ENCODE data around the gene KRT86.
"Not testable (repeated sequence)": the region's sequence is repeated elsewhere in the genome, so short reads cannot be mapped to it uniquely, and the experiment has no call there.

The KRT86 gene

GRCh38 chr12:52270541-52271070 lies 3.8 kb upstream of the KRT86 start:
- DNase-seq, result no peak

GRCh38 chr12:52271158-52271557 lies 3.3 kb upstream of the KRT86 start:
- no peak for DNase-seq

GRCh38 chr12:52275686-52276085 lies 1.2 kb downstream of the KRT86 start:
- DNase-seq, result no peak

- DNase-seq, result peak; percentile 93
These were observed 3.2 kb downstream of the KRT86 start for GRCh38 chr12:52277486-52278245.

- DNase-seq, result peak; percentile 86
These were observed 4.4 kb downstream of the KRT86 start for GRCh38 chr12:52278575-52279421.

GRCh38 chr12:52279422-52280318 lies 5.2 kb downstream of the KRT86 start:
- DNase-seq, result no peak

- peak; percentile 75 for DNase-seq
These were observed 5.9 kb downstream of the KRT86 start for GRCh38 chr12:52280319-52280795.

- peak; percentile 38 for DNase-seq
These were observed 6.5 kb downstream of the KRT86 start for GRCh38 chr12:52280796-52281560.

GRCh38 chr12:52284562-52285171 lies 10.2 kb downstream of the KRT86 start:
- DNase-seq, result no peak

- no peak for DNase-seq
These were observed 10.8 kb downstream of the KRT86 start for GRCh38 chr12:52285172-52285745.

- DNase-seq, result no peak
These were observed 11.5 kb downstream of the KRT86 start for GRCh38 chr12:52285851-52286530.

GRCh38 chr12:52286857-52287785 lies 12.7 kb downstream of the KRT86 start:
- DNase-seq, result not testable (repeated sequence)

GRCh38 chr12:52287816-52288805 lies 13.7 kb downstream of the KRT86 start:
- DNase-seq, result not testable (repeated sequence)

- DNase-seq, result not testable (repeated sequence)
These were observed 16.2 kb downstream of the KRT86 start for GRCh38 chr12:52290483-52291134.

GRCh38 chr12:52291267-52291935 lies 17.0 kb downstream of the KRT86 start, which contains the start of gene KRT81:
TSS of gene KRT81 (minus strand) at chr12:52291534. CDS start at chr12:52291465, 69 bp downstream.
- DNase-seq, result no peak

GRCh38 chr12:52293926-52294325 lies 19.5 kb downstream of the KRT86 start:
- DNase-seq, result no peak

GRCh38 chr12:52294803-52295202 lies 20.4 kb downstream of the KRT86 start:
- no peak for DNase-seq

Data from DMS53 (cell line).